ENCODE results near the gene INAFM2. TPM values are rescaled to one million over a fixed set of nuclear protein-coding genes. Genes with fewer than 3 reads are reported as not detected.
A peak's percentile ranks its signal among the peaks of the same experiment; 100 is the strongest.

INAFM2 gene
- total RNA-seq, 1 experiment from 2014 or later = 15.8 TPM

GRCh38 chr15:40306371-40306770 lies 17.1 kb upstream of the INAFM2 start:
- Histone ChIP-seq H3K36me3 (replicated peaks; ENCODE audit: control insufficient read depth, insufficient read depth, low read length) (no peaks in the 10 kb centered on the region; the same call in 1 of the 2 replicates), H3K4me3 (ENCODE audit: insufficient read depth, low read depth, low read length) (no peak overlapping the region), H3K27me3 (ENCODE audit: control insufficient read depth, insufficient read depth, low read length) (peaks cover 1% of the 10 kb centered on the region)
- no peak for DNase-seq

DNA sequence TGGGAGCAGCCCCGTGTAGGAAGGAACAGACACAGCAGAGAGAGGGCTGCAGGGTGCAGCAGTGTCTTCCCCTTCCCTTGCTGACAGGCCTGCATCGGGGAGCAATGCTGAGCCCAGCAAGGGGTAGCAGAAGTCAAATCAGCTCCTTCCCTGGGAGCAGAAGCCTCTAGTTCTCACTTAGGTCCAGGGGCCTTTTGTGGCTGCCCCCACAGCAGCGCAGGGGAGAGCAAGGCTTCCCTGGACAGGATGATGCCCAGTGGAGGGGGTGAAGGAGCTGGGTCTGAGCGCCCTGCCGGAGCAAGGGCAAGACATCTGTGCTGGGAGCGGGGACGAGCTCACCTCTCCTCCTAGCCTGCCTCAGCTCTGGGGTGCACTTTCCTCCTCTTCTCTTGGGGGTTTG lies 16.6 kb upstream of the INAFM2 start:
- peak; percentile 63 for DNase-seq
- no peaks in the 10 kb centered on the region; the same call in 1 of the 2 replicates for H3K36me3 ChIP-seq (replicated peaks; ENCODE audit: control insufficient read depth, insufficient read depth, low read length)
- H3K4me3 ChIP-seq (ENCODE audit: insufficient read depth, low read depth, low read length) = no peak overlapping the region
- H3K27me3 ChIP-seq (ENCODE audit: control insufficient read depth, insufficient read depth, low read length) = peaks cover 1% of the 10 kb centered on the region

DNA sequence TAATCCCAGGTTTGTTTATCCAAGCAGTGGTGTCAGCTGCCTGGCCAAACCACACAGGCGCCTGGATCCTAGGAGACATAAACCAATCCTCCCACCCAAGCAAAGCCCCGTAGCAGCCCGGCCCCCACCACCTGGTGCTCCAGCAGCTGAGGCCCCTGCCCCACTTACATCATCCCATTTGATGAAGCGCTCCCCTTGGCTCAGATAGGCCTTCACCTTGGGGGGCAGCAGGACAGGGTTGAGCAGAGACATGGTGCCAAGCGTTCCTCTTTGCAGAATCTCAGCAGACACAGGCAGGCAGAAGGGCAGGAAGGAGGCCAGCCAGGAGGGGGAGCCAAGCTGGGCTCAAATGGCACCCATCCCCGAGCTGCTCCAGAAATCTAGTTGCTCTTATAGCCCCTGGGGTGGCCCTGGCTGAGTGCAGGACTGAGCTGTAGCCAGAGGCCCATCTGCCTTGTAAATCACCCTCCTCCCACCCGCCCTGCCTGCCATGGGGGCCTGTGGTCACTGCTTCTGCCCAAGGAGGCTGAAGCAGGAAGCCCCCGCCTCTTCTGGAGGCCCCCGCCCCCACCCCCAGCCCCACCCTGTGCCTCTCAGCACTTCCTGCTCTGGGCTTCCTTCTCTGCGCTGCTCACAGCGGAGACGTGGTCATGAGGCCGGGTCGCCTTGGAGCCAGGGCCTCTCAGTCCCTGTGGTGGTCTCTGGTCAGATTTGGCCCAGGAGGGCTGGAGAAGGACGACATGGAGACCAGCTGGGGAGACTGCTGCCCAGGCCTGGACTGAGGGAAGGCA lies 15.9 kb upstream of the INAFM2 start, which contains the start of gene PLCB2:
Gene PLCB2 (minus strand): TSS at position 515 of the 791 bp plus-strand sequence. CDS start 263 bp downstream, at position 252.
- DNase-seq = peak; percentile 82
- Histone ChIP-seq H3K36me3 (replicated peaks; ENCODE audit: control insufficient read depth, insufficient read depth, low read length) (no peaks in the 10 kb centered on the region; the same call in 1 of the 2 replicates), H3K27me3 (ENCODE audit: control insufficient read depth, insufficient read depth, low read length) (peaks cover 1% of the 10 kb centered on the region), H3K4me3 (ENCODE audit: insufficient read depth, low read depth, low read length) (peak within 1 kb of the TSS; percentile 25; the same call in 1 of the 2 replicates)

DNA sequence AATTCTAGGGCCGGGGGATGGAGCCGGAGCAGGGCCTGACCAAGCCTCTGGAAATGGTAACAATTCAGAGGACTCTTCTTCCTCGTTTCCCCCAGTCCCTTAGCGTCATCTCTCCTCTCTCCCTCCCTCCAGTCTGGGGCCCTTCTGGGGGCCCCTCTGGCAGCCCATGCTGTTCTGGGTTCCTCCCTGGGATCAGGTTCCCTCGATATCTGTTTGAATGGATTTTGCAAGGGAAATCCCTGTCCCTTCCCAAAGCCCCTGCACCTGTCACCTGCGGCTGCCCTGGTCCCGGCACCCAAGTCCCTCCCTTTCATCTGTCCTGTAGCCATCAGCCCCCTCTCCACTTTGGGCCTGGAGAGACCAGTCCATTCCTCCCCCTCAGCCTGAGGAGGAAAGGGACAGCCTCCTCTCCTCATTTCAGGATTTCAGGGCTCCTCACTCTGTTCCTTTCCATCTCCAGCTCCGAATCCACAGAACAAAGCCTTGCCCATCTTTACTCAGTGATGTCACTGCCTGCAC lies 14.1 kb upstream of the INAFM2 start:
- H3K4me3 ChIP-seq (ENCODE audit: insufficient read depth, low read depth, low read length) = no peak overlapping the region
- peaks cover 1% of the 10 kb centered on the region for H3K27me3 ChIP-seq (ENCODE audit: control insufficient read depth, insufficient read depth, low read length)
- peak; percentile 54 for DNase-seq
- no peaks in the 10 kb centered on the region; the same call in 1 of the 2 replicates for H3K36me3 ChIP-seq (replicated peaks; ENCODE audit: control insufficient read depth, insufficient read depth, low read length)

DNA sequence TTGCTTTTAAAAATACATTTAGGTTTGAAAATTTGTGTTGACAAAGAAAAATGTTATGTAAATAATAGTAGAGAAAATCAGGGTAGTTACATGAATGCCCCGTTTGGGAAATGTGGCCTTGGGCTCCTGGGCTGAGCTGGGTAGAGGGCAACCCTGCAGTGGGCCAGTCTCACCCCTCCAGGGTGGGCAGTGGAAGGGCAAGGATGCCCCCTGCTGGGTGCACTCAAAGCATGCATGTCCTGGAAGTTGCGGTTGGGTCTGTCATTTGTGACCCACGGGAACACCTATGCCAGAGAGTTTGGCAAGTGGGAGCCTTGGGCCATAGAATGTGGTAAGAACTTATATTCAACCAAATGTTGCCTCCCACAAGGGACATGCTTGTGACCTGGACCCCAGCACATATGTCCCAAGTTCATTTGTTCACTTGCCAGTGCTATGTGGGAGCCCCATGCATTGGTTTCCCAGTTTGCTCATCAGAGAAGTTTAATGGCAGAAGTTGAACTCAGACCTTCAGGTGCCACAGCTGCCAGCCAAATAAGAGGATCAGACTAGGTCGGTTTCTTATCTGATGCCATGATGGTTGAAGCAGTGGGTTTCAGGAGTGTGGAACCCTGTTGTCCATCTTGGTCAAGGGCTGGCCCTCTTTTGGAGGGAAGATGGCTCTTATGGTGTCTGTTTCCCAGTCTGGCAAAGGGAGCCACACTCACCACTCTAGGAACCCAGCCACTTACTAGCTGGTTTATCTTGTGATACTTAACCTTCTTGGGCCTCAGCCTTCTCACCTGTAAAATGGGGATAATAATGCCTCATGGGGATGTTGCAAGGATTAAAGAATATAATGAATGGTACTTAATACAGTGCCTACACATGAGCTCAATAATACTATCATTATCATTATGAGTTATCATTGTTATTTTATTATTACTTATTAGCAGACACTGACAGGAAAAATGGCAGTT lies 13.2 kb upstream of the INAFM2 start:
- Histone ChIP-seq H3K36me3 (replicated peaks; ENCODE audit: control insufficient read depth, insufficient read depth, low read length) (no peaks in the 10 kb centered on the region; the same call in 1 of the 2 replicates), H3K27me3 (ENCODE audit: control insufficient read depth, insufficient read depth, low read length) (peaks cover 1% of the 10 kb centered on the region), H3K4me3 (ENCODE audit: insufficient read depth, low read depth, low read length) (no peak overlapping the region)
- DNase-seq = peak; percentile 88

- DNase-seq = no peak
- Histone ChIP-seq H3K27me3 (ENCODE audit: control insufficient read depth, insufficient read depth, low read length) (peaks cover 1% of the 10 kb centered on the region), H3K4me3 (ENCODE audit: insufficient read depth, low read depth, low read length) (no peak overlapping the region), H3K36me3 (replicated peaks; ENCODE audit: control insufficient read depth, insufficient read depth, low read length) (no peaks in the 10 kb centered on the region; the same call in 1 of the 2 replicates)
These were observed 12.5 kb upstream of the INAFM2 start for GRCh38 chr15:40310993-40311392.

DNA sequence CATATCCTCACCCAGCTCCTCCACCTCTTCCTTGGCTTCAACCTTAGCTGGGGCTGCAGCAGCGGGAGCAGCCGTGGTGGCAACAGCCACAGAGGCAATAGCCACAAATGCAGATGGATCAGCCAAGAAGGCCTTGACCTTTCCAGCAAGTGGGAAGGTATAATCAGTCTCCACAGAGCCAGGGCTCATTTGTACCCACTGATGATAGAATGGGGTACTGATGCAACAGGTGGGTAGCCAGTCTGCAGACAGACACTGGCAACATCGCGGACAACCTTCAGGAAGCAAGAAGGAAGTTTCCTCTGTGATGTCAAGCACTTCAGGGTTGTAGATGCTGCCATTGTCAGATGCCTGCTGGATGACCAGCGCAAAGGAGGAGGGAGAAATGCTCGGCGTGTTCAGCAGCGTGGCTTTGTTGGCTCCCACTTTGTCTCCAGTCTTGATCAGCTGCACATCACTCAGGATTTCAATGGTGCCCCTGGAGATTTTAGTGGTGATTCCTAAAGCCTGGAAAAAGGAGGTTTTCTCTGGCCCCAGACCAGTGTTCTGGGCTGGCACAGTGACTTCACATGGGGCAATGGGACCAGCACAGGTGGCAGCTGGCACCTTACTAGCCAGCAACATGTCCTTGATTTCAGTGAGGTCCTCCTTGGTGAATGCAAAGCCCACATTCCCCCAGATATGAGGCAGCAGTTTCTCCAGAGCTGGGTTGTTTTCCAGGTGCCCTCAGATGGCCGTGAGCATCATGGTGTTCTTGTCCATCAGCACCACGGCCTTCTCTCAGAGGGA lies 10.9 kb upstream of the INAFM2 start:
- H3K27me3 ChIP-seq (ENCODE audit: control insufficient read depth, insufficient read depth, low read length) = peaks cover 1% of the 10 kb centered on the region
- DNase-seq = no peak
- H3K36me3 ChIP-seq (replicated peaks; ENCODE audit: control insufficient read depth, insufficient read depth, low read length) = no peaks in the 10 kb centered on the region
- H3K4me3 ChIP-seq (ENCODE audit: insufficient read depth, low read depth, low read length) = no peak overlapping the region

GRCh38 chr15:40313531-40314398 lies 9.7 kb upstream of the INAFM2 start:
- peaks cover 1% of the 10 kb centered on the region for H3K27me3 ChIP-seq (ENCODE audit: control insufficient read depth, insufficient read depth, low read length)
- no peaks in the 10 kb centered on the region for H3K36me3 ChIP-seq (replicated peaks; ENCODE audit: control insufficient read depth, insufficient read depth, low read length)
- H3K4me3 ChIP-seq (ENCODE audit: insufficient read depth, low read depth, low read length) = no peak overlapping the region
- no peak for DNase-seq

GRCh38 chr15:40314723-40315276 lies 8.7 kb upstream of the INAFM2 start:
- no peak for DNase-seq
- no peak overlapping the region for H3K4me3 ChIP-seq (ENCODE audit: insufficient read depth, low read depth, low read length)
- H3K36me3 ChIP-seq (replicated peaks; ENCODE audit: control insufficient read depth, insufficient read depth, low read length) = no peaks in the 10 kb centered on the region
- H3K27me3 ChIP-seq (ENCODE audit: control insufficient read depth, insufficient read depth, low read length) = peaks cover 1% of the 10 kb centered on the region

- H3K36me3 ChIP-seq (replicated peaks; ENCODE audit: control insufficient read depth, insufficient read depth, low read length) = no peaks in the 10 kb centered on the region
- H3K4me3 ChIP-seq (ENCODE audit: insufficient read depth, low read depth, low read length) = no peak overlapping the region
- no peak for DNase-seq
- peaks cover 3% of the 10 kb centered on the region for H3K27me3 ChIP-seq (ENCODE audit: control insufficient read depth, insufficient read depth, low read length)
These were observed 6.6 kb upstream of the INAFM2 start for GRCh38 chr15:40316931-40317330.

GRCh38 chr15:40317580-40317979 lies 5.9 kb upstream of the INAFM2 start:
- Histone ChIP-seq H3K36me3 (replicated peaks; ENCODE audit: control insufficient read depth, insufficient read depth, low read length) (no peaks in the 10 kb centered on the region), H3K27me3 (ENCODE audit: control insufficient read depth, insufficient read depth, low read length) (peaks cover 9% of the 10 kb centered on the region), H3K4me3 (ENCODE audit: insufficient read depth, low read depth, low read length) (no peak overlapping the region)
- no peak for DNase-seq

DNA sequence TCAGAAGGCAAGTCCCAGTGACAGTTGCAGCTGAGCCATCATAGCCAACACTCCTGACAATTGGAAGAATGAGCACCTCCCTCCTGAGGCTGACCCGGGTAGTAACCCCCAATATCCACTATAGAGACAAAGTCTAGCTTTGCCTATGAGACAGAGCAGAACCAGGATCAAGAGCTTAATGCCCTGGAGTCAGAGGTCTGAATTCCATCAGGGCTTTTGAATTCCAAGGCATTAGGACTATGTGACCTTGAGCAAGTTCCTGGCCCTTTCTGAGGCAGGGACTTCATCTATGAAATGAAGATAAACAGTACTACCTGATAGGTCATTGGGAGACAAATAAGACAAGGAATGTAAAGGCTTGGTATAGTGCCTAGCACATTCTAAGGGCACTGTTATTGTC lies 3.1 kb upstream of the INAFM2 start:
- peaks cover 25% of the 10 kb centered on the region for H3K27me3 ChIP-seq (ENCODE audit: control insufficient read depth, insufficient read depth, low read length)
- DNase-seq = no peak
- H3K4me3 ChIP-seq (ENCODE audit: insufficient read depth, low read depth, low read length) = no peak overlapping the region
- H3K36me3 ChIP-seq (replicated peaks; ENCODE audit: control insufficient read depth, insufficient read depth, low read length) = no peaks in the 10 kb centered on the region

- H3K4me3 ChIP-seq (ENCODE audit: insufficient read depth, low read depth, low read length) = no peak overlapping the region
- no peaks in the 10 kb centered on the region for H3K36me3 ChIP-seq (replicated peaks; ENCODE audit: control insufficient read depth, insufficient read depth, low read length)
- DNase-seq = peak; percentile 84
- peaks cover 26% of the 10 kb centered on the region for H3K27me3 ChIP-seq (ENCODE audit: control insufficient read depth, insufficient read depth, low read length)
These were observed 2.5 kb upstream of the INAFM2 start for GRCh38 chr15:40320931-40321371.

Measured in H7 (cell line).